Inflammatory macrophage treated with lipopolysaccharide for 1 hour (primary cell): ENCODE measurements around the gene PORCN.
A peak's percentile ranks its signal among the peaks of the same experiment; 100 is the strongest.

Experiments
- DNase-seq, 2 donors: peaks; one replicate each; pipeline ENCODE4 v3.0.0-alpha.2; 2020 to 2022

Gene PORCN

DNA sequence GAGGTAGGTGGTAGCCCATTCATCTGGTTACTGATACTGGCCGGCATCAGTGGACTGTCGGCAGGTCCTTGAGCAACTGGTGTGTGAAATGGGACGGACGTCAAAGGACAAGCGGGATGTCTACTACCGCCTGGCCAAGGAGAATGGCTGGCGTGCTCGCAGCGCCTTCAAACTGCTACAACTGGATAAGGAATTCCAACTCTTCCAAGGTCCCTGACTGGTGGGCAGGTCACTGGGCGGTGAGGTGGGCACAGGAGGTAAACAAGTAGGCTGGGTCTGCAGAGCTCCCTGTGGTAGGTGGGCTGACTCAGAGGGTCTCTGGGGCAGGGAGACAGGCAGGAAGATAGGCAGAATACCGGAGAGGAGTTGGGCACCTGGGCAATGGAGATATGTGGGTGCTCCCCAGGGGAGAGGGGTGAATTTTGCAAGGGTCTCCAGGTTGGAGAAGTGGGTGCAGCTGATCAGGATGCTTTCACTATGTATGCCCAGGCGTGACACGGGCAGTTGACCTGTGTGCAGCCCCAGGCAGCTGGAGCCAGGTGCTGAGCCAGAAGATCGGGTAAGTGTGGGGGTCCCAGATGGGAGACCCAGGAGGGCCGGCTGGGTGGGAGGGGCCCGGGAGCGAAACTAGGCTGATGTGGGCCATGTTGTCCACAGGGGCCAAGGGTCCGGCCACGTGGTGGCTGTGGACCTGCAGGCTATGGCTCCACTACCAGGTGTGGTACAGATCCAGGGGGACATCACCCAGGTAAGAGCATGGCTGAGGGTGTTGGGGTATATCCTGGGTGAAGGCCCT lies 30.6 kb upstream of the PORCN start:
- DNase-seq = no peak

DNA sequence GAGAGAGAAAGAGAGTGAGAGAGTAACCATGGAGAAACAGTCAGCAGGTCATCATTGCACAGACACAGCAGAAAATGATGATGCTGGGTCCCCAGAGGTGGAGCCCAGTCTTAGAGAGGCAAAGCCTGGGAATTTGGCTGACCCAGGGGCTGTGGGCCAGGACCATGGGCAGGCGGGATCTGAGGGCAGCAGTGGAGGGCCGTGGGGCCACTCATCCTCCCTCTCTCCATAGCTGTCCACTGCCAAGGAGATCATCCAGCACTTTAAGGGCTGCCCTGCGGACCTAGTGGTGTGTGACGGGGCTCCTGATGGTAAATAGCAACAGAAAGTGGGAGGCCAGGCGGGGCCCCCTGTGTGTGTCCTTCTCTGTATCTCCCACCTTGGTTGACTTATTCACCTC lies 30.0 kb upstream of the PORCN start:
- no peak for DNase-seq

GRCh38 chrX:48480142-48480541 lies 28.6 kb upstream of the PORCN start:
- no peak for DNase-seq

- DNase-seq = no peak
Observed at GRCh38 chrX:48480583-48480982, 28.2 kb upstream of the PORCN start.

DNA sequence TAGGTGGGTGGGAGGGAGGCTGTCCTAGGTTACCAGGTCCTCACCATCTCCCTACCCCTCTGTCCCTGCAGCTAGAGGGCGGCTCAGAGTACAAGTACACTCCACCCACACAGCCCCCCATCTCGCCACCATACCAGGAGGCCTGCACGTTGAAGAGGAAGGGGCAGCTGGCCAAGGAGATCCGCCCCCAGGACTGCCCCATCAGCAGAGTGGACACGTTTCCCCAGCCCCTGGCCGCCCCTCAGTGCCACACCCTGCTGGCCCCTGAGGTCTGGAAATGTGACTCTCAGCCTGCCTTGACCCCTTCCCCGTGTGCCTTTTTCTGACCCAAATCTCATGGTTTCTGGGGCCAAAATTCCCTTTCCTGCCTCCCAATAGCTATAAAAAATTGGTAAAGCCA lies 26.3 kb upstream of the PORCN start:
- DNase-seq = no peak

DNA sequence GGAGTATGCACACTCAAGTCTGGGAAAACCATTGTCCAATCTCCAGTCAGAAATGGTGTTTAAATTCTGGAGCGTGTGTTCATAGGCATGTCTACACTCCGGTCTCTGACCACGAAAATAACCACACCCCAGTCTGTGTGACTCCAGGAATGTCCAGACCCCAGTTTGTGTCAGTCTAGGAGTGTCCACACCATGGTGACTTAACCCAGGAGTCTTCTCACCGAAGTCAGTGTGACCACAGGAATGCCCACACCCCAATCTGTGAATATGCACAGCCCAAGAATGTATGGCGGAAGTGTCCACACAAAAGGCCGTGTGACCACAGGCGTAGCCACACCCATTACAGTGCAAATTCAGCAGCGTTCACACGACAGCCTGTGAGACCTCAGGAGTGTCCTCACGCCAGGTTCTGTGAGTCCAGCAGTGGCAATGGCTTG lies 21.4 kb upstream of the PORCN start:
- peak; percentile 49 to 67 for DNase-seq

GRCh38 chrX:48488034-48488433 lies 20.8 kb upstream of the PORCN start:
- DNase-seq = no peak

DNA sequence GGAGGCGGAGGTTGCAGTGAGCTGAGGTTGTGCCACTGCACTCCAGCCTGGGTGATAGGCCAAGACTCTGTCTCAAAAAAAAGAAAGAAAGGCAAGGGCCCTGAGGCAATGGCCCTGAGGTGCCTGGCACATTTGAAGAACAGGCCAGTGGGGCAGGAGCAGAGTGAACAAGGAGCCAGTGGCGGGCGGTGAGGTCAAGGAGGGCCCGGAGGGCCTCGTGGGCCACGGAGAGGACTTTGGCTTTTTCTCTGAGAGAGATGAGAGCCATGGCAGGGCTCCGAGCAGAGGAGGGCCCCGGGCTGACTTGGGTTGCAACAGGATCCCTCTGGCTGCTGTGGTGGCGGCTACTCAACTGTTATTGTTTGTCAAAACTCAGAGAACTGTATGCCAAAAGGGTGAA lies 19.5 kb upstream of the PORCN start:
- DNase-seq = no peak

GRCh38 chrX:48489892-48490291 lies 18.9 kb upstream of the PORCN start:
- no peak for DNase-seq

- DNase-seq = no peak
Observed at GRCh38 chrX:48490661-48491060, 18.1 kb upstream of the PORCN start.

GRCh38 chrX:48491809-48492208 lies 17.0 kb upstream of the PORCN start:
- no peak for DNase-seq

GRCh38 chrX:48492293-48492910 lies 16.4 kb upstream of the PORCN start:
- peak; percentile 40 to 65 for DNase-seq

DNA sequence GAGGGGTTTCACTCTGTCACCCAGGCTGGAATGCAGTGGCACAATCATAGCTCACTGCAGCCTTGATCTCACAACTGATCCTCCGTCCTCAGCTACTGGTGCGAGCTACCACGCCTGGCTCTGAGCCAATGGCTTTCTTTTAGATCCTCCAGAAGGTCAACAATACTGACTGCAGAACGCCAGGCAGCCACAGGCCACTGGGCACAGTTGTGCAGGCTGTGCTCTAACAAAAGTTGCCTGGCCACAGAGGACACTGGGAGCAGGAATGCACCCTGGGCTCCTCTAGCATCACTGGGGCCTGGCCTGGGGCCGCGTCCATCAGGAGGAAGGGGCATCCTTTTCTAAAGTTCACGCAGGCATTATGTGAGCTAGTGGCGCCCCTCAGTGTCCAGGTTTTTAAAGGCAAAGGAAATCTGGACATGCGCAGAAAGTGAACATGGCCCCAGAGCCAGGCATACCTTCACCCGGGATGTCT lies 14.9 kb upstream of the PORCN start:
- peak in 1 of 2 donors; percentile 32 for DNase-seq

DNA sequence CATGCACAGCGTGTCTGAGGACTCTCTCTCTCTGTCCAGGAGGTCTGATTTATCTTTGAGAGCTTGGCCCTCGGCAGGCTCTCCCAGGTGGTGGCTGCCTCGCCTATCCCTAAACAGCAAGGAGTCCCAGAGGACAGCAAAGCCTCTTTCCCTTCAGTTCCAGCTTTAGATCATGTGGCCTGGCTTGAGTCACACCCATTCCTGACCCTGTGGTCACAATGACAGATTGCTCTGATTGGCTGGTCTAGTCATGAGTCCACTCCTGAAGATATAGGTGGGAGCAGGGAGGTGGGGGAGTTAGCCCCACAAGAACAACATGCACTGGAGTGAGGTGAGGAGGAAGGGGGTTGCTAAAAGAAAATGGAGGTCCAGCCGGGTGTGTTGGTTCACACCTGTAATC lies 12.1 kb upstream of the PORCN start:
- DNase-seq = no peak

DNA sequence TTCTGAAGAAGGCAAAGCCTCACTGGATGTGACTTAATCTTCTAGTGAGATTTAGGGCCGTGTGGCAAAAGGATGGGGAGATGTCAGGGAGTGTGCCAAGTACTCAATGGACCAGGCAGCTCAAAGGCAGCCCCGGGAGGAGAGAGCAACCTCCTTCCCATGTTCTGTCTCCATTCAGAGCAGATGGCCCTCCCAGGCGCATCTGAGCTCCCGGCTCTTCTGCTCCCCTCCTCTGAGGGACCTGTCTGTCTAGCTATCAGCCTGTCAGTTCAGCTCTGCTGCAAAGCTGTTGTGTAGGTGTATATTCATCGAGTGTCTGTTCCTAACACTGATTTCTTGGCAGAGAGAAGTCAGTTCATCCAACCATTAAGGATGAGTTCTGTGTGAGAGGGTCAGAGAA lies 10.9 kb upstream of the PORCN start:
- no peak for DNase-seq

DNA sequence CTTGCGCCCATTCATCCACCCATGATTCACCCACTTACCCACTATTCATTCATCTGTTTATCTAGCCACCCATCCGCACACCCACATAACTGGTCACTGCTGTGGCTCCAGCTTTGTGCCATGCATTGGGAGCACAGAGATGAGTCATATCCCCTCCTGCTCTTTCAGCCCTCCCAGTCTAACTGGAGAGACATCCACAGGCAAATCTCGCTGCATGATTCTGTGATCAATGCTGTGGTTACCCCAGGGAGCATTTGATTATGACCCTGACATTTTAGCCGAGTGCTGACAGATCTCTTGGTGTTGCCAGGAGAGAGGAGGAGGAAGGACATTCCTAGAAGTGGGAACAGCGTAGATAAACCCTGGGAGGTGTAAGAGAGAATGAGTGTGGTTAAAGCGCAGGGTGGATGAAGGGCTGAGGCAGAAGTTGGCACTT lies 10.4 kb upstream of the PORCN start:
- DNase-seq = peak in 1 of 2 donors; percentile 43

- DNase-seq = no peak
Observed at GRCh38 chrX:48504261-48504660, 4.5 kb upstream of the PORCN start.

DNA sequence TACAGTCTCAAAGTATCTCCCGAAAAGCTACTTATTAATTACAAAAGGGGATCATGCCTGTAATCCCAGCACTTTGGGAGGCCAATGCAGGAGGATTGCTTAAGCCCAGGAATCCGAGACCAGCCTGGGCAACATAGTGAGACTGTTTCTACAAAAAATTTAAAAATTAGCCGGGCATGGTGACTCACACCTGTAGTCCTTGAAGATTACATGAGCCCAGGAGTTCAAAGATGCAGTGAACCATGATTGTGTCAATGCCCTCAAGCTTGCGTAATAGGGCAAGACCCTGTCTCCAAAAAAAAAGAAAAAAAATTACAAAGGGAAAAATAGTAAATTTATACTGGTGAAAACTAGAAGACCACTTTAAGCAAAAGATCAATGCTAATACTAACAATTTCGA lies 3.3 kb upstream of the PORCN start:
- no peak for DNase-seq

DNA sequence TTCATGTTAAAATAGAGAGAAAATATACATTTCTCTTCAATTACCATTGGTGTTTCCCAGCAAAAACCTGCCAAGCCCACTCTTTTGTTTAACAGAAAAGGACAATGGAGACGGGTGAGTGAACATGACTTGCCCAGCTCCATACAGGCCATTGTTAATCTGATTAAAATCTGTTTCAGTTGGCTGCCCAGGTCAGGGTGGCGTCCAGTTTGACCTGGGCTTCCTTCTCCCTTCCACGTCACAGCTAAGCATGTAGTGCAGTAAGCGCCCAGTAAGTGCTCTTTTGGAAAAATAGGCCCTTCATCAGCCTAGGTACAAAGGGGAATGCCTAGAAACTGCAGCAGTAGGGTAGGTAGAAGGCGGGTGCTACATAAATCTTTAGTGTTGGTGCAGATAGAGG lies 1.5 kb upstream of the PORCN start:
- no peak for DNase-seq

GRCh38 chrX:48509245-48509590 lies 426 bp downstream of the PORCN start:
- DNase-seq = no peak

DNA sequence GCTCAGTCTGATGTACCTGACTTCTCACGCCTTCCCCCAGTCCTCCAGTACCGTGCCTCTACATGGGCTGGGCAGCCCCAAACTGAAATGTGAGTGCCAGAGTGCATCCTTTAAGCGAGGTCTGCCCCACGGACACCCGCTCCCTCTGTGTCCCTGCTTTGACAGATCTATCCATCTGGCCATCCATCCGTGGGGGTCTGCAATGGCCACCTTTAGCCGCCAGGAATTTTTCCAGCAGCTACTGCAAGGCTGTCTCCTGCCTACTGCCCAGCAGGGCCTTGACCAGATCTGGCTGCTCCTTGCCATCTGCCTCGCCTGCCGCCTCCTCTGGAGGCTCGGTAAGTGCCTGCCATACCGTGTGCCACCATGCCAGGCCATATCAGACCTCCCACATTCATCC lies 827 bp downstream of the PORCN start:
- no peak for DNase-seq

DNA sequence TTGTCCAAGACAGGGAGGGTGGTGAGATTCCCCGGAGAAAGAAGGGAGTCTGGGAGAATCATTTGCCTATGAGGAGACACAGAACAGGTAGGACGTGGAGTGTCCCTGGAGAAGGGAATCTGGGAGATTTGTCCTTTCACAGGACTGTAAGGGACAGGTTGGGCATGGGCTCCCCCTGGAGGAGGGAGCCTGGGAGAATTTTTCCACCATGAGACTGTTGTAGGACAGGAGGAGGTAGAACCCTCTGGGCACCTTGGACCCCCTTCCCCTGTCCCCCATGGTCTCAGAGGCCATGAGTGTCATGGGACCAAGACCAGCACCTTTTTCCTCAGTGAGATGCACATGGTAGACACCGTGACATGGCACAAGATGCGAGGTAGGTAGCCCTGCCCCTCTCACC lies 2.8 kb downstream of the PORCN start:
- DNase-seq = peak in 1 of 2 donors; percentile 15

- no peak for DNase-seq
Observed at GRCh38 chrX:48512371-48512935, 3.7 kb downstream of the PORCN start.

- no peak for DNase-seq
Observed at GRCh38 chrX:48513670-48514069, 4.9 kb downstream of the PORCN start.
